ENCODE data around the gene PPP2R5E. TPM values are rescaled to one million over a fixed set of nuclear protein-coding genes. Genes with fewer than 3 reads are reported as not detected.
A peak's percentile ranks its signal among the peaks of the same experiment; 100 is the strongest.

Gene PPP2R5E
- total RNA-seq, 1 donor from 2014 or later, result 41.9 TPM

- DNase-seq (ENCODE audit: low spot score), result no peak
Measured at GRCh38 chr14:63435204-63435603, 108.0 kb downstream of the PPP2R5E start.

DNA sequence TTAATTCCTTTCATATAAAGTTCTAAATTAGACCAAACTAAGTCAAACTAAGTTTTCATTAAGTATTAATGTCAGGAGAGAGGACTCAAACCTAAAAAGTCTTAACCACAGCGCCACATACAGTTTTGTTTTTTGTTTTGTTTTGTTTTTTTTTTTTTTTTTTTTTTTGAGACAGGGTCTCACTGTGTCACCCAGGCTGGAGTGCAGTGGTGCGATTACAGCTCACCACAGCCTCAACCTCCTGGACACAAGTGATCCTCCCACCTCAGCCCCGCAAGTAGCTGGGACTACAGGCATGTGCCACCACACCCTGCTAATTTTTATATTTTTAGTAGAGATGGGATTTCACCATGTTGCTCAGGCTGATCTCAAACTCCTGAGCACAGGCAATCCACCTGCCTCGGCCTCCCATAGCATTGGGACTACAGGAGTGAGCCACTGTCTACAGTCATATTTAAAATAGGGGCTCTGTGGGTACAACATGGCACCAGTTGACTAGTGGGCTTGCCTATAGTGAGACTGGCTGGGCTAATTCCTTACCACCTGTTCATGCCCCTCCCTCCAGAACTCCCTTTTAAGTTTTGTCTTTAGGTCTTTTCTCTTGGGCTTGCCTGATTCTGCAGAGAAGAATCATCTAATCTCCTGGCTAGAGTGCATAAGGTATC lies 110.2 kb downstream of the PPP2R5E start:
- DNase-seq (ENCODE audit: low spot score), result no peak

DNA sequence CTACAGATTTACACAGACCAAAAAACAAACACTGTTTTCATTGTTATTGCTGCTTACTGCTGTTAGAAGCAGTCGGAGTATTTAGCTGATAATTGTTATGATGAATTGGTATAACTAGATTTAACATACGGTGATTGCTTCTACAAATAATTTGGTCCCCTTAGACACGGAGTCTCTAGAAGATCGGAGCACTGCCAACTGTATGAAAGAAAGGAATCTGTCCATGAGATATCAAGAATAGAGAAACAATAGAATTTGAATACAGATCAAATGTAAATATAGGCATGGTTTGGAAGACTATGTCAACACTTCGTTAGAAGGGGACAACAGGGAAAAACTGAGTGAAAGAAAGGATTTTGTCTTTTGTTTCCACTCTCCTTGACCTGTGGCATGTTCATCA lies 110.9 kb downstream of the PPP2R5E start:
- no peak for DNase-seq (ENCODE audit: low spot score)

DNA sequence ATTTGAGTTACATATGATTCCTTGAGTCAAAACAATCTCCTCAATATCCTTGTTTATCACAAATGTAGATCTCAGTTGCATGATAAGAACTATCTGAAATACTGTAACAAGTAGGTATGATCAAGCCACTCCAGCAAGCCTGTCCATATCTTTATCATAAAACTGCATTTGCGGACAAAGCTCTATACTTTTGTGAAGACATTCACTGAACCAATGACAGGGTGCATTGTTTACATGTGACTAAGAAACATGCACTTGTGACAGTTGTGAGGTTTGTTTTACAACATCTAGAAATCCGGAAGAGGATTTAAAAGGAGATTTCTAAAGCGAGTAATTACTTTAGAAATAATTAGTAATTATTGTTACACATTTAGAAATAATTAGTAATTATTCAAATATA lies 111.7 kb downstream of the PPP2R5E start:
- DNase-seq (ENCODE audit: low spot score), result no peak

DNA sequence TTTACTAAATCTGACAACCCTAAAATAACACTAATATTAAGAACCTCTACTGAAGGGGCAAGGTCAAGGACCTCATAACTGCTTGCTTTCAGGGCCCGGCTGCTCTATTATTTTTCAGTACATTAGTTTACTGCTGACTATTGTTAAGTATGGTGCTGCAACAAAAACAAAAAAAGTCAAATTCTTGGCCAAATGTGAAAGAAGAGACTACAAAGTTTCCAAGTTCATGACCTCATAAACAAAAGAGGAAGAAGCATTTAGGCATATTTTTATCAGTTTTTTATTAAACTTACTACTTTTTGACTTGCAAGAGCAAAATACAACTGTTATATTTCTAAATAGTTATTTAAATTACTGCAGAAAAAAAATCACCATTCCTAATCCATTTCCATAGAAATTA lies 114.7 kb downstream of the PPP2R5E start:
- no peak for DNase-seq (ENCODE audit: low spot score)

GRCh38 chr14:63426838-63427352 lies 116.3 kb downstream of the PPP2R5E start:
- DNase-seq (ENCODE audit: low spot score), result no peak

- DNase-seq (ENCODE audit: low spot score), result no peak
Measured at GRCh38 chr14:63423889-63424288, 119.3 kb downstream of the PPP2R5E start.

GRCh38 chr14:63423381-63423780 lies 119.8 kb downstream of the PPP2R5E start:
- no peak for DNase-seq (ENCODE audit: low spot score)

- no peak for DNase-seq (ENCODE audit: low spot score)
Measured at GRCh38 chr14:63421919-63422318, 121.3 kb downstream of the PPP2R5E start.

DNA sequence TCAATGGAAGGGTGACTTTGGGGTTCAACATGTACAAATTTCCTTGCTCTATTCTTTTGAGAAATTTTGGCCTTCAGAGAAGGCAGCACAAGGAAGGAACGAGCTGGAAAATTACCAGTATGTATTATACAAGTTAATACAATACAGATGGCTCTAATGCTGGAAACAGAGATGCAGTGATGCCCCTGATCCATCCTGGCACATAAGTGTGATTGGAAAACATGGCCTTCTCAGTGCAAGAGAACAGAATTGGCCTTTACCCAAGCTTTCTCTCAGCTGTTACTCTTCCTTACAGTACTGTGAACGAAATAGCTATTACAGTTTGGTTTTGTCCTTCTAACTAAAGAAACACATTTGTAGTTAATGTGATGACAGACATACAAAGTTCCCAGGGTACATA lies 122.0 kb downstream of the PPP2R5E start:
- no peak for DNase-seq (ENCODE audit: low spot score)

DNA sequence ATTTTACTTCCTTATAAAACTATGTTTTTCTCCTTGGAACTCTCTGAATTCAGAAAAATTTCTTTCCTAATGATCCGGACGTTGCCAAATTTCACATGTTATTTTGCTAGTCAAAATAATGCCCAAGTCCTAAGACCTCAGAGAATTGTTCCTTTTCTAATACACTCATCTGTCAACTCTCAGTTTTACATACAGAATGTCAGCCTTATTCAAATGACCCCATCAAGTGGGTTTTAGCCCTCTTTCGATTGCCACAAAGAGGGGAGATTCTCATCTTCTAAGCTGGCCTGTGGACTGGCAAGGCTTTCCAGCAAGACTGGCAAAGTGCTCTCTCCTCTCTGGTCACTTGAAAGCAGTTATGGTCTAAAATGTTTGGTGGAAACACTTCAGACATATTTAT lies 125.2 kb downstream of the PPP2R5E start:
- DNase-seq (ENCODE audit: low spot score), result no peak

- no peak for DNase-seq (ENCODE audit: low spot score)
Measured at GRCh38 chr14:63413009-63413408, 130.2 kb downstream of the PPP2R5E start.

DNA sequence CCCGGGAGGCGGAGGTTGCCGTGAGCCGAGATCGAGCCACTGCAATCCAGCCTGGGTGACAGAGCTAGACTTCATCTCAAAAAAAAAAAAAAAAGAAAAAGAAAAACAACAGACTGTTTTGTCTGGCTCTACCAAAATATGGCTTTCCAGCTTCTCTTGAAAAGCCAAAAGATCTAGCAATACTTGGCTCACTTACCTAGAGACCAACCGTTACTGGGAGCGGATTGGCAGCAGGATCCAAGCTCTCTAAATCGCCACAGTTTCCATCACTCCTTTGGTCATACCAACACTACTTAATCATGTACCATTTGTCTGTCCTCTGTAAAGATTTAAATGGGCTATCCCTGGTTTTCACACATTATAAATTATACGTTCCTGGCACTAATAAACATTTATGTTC lies 136.8 kb downstream of the PPP2R5E start:
- DNase-seq (ENCODE audit: low spot score), result no peak

- DNase-seq (ENCODE audit: low spot score), result no peak
Measured at GRCh38 chr14:63405715-63406114, 137.5 kb downstream of the PPP2R5E start.

GRCh38 chr14:63404906-63405305 lies 138.3 kb downstream of the PPP2R5E start:
- DNase-seq (ENCODE audit: low spot score), result no peak

DNA sequence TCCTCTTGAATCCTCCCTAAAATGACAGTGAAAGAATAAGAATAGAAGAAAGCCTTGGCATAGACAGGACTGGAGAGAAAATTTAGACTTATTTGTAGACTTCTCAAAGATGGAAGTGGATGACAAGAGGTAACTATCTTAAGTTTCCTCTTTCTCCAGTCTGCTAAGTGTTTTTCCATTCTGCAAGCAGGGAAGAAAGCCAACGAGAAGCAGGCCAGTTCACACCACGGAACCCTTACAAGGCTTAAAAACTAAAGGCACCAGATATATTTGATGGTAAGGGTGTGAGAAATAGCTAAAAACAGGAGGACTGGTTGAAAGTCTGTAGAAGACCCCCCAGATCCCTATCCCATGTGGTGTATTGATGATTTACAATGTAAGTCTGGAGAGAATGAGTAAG lies 141.5 kb downstream of the PPP2R5E start:
- DNase-seq (ENCODE audit: low spot score), result no peak

DNA sequence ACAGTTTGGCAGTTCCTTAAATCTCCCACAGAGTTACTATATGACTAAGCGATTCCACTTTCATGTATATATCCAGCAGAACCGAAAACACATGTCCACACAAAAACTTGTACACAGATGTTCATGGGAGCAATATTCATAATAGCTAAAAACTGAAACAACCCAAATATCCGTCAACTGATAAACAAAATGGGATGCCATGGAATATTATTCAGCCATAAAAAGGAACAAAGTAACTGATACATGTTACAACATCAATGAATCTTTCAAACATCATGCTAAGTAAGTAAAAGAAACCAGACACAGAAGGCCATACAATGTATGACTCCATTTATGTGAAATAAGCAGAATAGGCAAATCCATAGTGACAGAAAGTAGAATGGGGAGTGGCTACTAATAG lies 144.2 kb downstream of the PPP2R5E start:
- DNase-seq (ENCODE audit: low spot score), result no peak

DNA sequence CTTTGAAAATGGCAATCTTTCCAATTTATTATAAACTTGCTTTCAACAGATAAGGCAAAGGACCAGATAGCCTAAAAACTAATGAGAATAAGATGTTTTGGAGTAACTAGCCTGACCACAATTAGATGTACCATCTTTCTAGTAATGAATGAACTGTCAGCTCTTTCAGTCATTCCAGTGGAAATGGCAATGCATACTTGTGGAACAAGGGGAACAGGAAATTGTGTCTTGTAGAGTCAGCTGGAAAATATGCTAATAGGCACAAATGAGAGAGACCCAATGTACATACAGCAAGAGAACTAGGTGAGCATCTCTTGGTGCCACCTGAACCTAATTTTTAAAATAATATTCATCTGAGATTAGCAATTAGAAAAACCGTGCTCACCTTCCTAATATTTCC lies 148.3 kb downstream of the PPP2R5E start:
- no peak for DNase-seq (ENCODE audit: low spot score)

DNA sequence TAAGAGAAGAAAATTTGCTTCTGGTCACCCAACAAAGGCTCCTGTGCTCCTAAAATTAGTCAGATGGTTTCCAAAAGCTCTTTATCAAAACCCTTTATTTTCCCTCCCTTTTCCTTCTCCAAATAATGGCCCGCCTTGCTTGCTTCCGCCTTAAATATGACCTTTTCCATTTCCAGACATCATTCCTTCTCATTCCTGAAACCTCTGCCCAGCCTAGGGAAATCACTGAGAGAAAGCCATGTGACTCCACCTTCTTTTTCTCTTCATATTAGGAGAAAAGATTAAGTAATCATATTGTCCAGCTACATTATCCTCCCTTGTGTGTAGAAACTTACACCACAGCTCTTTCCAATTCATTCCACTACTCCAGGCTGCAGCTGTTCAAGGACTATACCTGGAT lies 148.7 kb downstream of the PPP2R5E start:
- DNase-seq (ENCODE audit: low spot score), result no peak

- no peak for DNase-seq (ENCODE audit: low spot score)
Measured at GRCh38 chr14:63393012-63393411, 150.2 kb downstream of the PPP2R5E start.

DNA sequence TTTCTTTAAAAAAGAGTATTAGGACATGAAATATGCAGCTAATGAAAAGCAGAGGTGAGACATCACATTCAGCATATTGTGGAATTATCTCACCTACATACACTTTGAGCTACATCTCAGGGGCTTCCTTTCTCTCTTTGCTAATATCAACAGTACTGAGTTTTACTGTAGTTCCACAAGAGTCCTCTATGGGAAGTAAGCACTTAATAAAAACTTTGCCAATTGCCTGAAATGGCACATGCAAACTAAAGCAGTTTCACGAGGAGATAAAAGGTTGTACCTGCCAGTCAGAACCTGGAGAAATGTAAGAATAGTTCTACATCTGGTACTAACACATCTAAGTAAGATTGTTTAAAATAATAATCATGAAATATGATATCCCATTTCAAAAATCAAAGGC lies 150.9 kb downstream of the PPP2R5E start:
- no peak for DNase-seq (ENCODE audit: low spot score)

- peak; percentile 49 for DNase-seq (ENCODE audit: low spot score)
Measured at GRCh38 chr14:63388766-63389431, 154.3 kb downstream of the PPP2R5E start.

GRCh38 chr14:63387711-63388110 lies 155.5 kb downstream of the PPP2R5E start:
- DNase-seq (ENCODE audit: low spot score), result no peak

All from mucosa of gallbladder (tissue), 1 donor.